OCI-LY7 (cell line): ENCODE data around the gene PRLR.

Experiments used
- EZH2phosphoT487 ChIP-seq: fragments of 200-600 bp; sonication (generic); IDR thresholded peaks from 2 replicates; pipeline ENCODE4 v1.6.1; 2018; ENCODE audit warnings: low read depth, borderline replicate concordance, mild to moderate bottlenecking, mixed run types, antibody characterized with exemption, low read length, moderate library complexity, mixed read lengths
- TF ChIP-seq, protein P1 (sequence below): fragments of 200-600 bp; sonication (generic); conservative IDR thresholded peaks from 2 replicates; pipeline ENCODE4 v1.5.1; 2014; ENCODE audit warnings: mild to moderate bottlenecking, antibody characterized with exemption, low read length, moderate library complexity, mixed read lengths

- TF ChIP-seq, protein P1, sequence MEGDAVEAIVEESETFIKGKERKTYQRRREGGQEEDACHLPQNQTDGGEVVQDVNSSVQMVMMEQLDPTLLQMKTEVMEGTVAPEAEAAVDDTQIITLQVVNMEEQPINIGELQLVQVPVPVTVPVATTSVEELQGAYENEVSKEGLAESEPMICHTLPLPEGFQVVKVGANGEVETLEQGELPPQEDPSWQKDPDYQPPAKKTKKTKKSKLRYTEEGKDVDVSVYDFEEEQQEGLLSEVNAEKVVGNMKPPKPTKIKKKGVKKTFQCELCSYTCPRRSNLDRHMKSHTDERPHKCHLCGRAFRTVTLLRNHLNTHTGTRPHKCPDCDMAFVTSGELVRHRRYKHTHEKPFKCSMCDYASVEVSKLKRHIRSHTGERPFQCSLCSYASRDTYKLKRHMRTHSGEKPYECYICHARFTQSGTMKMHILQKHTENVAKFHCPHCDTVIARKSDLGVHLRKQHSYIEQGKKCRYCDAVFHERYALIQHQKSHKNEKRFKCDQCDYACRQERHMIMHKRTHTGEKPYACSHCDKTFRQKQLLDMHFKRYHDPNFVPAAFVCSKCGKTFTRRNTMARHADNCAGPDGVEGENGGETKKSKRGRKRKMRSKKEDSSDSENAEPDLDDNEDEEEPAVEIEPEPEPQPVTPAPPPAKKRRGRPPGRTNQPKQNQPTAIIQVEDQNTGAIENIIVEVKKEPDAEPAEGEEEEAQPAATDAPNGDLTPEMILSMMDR, result no peak
- no peak for TF ChIP-seq EZH2phosphoT487
Measured at GRCh38 chr5:35067985-35068384, 162.3 kb downstream of the PRLR start.
